22Rv1 (cell line): Measurements from ENCODE around the gene QPCTL.
"Not testable (repeated sequence)": the region's sequence is repeated elsewhere in the genome, so short reads cannot be mapped to it uniquely, and the experiment has no call there.

ENCODE experiments used
- H3K27ac ChIP-seq: fragments of 450-650 bp; 2 replicates; pipeline ENCODE4 v1.5.1; 2017
- ZFX ChIP-seq: fragments of 450-650 bp; IDR thresholded peaks from 2 replicates; pipeline ENCODE4 v1.6.1; 2017; ENCODE audit warnings: antibody characterized with exemption, borderline replicate concordance
- TF ChIP-seq, protein P1 (sequence below): fragments of 450-650 bp; IDR thresholded peaks from 2 replicates; pipeline ENCODE4 v1.5.1; 2017; ENCODE audit warnings: mild to moderate bottlenecking

QPCTL gene

DNA sequence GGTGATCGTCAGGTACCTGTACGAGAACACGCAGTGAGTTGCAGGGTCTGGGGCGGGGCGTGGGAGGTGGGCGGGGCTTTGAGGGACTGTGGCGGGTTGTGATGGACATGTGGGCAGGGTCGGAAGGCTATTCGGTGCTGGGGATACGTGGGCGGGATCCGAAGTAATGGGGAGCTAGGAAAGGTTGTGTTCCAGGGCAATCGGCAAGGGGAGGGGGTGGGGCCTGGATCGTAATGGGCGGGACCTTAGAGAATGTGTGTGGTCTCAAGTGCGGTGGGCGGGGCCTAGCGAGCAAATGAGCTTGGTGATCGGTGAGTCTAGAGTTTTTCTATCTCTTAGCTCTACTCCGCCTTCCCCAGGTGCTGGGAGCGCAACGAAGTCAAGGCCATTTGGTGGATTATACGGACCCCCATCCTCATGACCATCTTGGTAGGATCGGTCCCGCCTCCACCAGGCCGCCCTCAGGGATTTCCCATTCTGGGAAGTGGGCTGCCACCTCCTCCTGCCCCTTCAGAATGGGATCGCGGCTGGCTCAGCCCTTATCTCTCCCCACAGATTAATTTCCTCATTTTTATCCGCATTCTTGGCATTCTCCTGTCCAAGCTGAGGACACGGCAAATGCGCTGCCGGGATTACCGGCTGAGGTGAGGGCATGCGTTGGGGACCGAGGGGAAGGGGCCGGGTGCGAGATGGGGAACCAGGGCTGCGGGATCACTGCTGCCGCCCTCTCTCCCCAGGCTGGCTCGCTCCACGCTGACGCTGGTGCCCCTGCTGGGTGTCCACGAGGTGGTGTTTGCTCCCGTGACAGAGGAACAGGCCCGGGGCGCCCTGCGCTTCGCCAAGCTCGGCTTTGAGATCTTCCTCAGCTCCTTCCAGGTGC lies 14.9 kb upstream of the QPCTL start:
- H3K27ac ChIP-seq, result peak overlapping the region; percentile 37; the same call in 1 of the 2 replicates
- TF ChIP-seq, protein P1, sequence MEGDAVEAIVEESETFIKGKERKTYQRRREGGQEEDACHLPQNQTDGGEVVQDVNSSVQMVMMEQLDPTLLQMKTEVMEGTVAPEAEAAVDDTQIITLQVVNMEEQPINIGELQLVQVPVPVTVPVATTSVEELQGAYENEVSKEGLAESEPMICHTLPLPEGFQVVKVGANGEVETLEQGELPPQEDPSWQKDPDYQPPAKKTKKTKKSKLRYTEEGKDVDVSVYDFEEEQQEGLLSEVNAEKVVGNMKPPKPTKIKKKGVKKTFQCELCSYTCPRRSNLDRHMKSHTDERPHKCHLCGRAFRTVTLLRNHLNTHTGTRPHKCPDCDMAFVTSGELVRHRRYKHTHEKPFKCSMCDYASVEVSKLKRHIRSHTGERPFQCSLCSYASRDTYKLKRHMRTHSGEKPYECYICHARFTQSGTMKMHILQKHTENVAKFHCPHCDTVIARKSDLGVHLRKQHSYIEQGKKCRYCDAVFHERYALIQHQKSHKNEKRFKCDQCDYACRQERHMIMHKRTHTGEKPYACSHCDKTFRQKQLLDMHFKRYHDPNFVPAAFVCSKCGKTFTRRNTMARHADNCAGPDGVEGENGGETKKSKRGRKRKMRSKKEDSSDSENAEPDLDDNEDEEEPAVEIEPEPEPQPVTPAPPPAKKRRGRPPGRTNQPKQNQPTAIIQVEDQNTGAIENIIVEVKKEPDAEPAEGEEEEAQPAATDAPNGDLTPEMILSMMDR, result peak; percentile 10; the same call in 1 of the 2 replicates
- no peak for TF ChIP-seq ZFX

GRCh38 chr19:45681391-45682015 lies 11.0 kb upstream of the QPCTL start:
- H3K27ac ChIP-seq, result peak overlapping the region; percentile 58
- no peak for TF ChIP-seq ZFX
- TF ChIP-seq, protein P1, result peak; percentile 98

DNA sequence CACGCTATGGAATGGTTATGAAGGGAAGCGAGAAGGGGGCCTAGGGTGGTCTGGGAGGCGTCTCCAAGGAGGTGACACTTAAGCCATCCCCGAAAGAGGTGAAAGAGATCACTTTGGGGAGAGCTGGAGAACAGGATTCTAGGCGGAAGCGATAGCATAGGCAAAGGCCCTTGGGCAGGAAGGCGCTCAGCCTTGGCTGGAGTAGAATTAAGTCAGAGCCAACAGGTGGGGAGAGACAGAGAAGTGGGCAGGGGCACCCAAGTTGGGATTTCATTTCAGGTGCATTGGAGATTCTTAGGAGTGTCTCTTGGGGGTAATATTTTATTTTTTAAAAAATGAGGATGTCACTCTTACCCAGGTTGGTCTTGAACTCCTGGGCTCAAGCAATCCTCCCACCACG lies 10.3 kb upstream of the QPCTL start:
- TF ChIP-seq, protein P1, result no peak
- no peak for TF ChIP-seq ZFX
- H3K27ac ChIP-seq, result peak overlapping the region; percentile 58

GRCh38 chr19:45682908-45683307 lies 9.6 kb upstream of the QPCTL start:
- no peak overlapping the region; the same call in 1 of the 2 replicates for H3K27ac ChIP-seq
- TF ChIP-seq, protein P1, result no peak
- no peak for TF ChIP-seq ZFX

- H3K27ac ChIP-seq, result not testable (repeated sequence)
These were observed 7.4 kb upstream of the QPCTL start for GRCh38 chr19:45685045-45685444.

- no peak for TF ChIP-seq ZFX
- TF ChIP-seq, protein P1, result no peak
- no peak overlapping the region for H3K27ac ChIP-seq
These were observed 4.9 kb upstream of the QPCTL start for GRCh38 chr19:45687599-45687998.

- H3K27ac ChIP-seq, result peak within 1 kb of the TSS; percentile 91
- no peak for TF ChIP-seq ZFX
- TF ChIP-seq, protein P1, result no peak
These were observed 815 bp upstream of the QPCTL start, which contains the start of gene SNRPD2 for GRCh38 chr19:45691516-45692186. Gene SNRPD2 (minus strand): TSS chr19:45691953. CDS start chr19:45691888, 65 bp downstream.
